ENCODE data around the gene HSPA1B.
A peak's percentile ranks its signal among the peaks of the same experiment; 100 is the strongest.
"Not testable (repeated sequence)": the region's sequence is repeated elsewhere in the genome, so short reads cannot be mapped to it uniquely, and the experiment has no call there.

Gene HSPA1B

DNA sequence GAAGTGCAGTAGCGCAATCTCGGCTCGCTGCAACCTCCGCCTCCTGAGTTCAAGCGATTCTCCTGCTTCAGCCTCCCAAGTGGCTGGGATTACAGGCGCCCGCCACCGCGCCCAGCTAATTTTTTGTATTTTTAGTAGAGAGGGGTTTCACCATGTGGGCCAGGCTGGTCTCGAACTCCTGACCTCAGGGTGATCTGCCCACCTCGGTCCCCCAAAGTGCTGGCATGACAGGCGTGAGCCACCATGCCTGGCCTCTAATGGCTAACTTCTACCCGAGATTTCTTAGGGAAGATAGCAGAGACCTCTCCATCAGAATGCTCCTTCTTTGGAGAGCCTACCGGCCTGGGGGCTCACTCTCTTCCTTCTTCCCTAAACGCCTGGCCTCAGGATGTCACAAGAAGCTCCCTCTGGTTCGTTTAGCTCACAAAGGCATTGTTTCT, 36.6 kb downstream of the HSPA1B start:
- not testable (repeated sequence) for H3K4me1 ChIP-seq (ENCODE audit: control insufficient read depth, insufficient read depth, low read length); H3K9me3 ChIP-seq (ENCODE audit: control insufficient read depth, insufficient read depth, low read depth, low read length)
- H3K27ac ChIP-seq (ENCODE audit: extremely low read depth, low read depth, low read length): peak overlapping the region; percentile 27; the same call in 1 of the 2 replicates
- POLR2A ChIA-PET: interaction anchor here (0.6 to 5.0 kb wide), 20 partner anchors 12 to 1481 kb away, joined by 4 to 125 read pairs (median 12); partner anchors contain the start of genes ABHD16A, BAG6, C6orf47 and DDX39B
- CTCF ChIA-PET: interaction anchor here (0.5 to 7.0 kb wide), 8 partner anchors 24 to 184 kb away, joined by 3 to 53 read pairs (median 4); partner anchors contain the start of gene DDAH2
- peaks cover 0 to 23% of the 10 kb centered on the region in 2 experiments; a peak in 1 of 3 replicates for H3K36me3 ChIP-seq (ENCODE audit: control insufficient read depth in 2 of 2, insufficient read depth in 1 of 2, low read length in 2 of 2)
- peak overlapping the region; percentile 49 for H3K4me3 ChIP-seq (ENCODE audit: low read depth, low read length)
- TF ChIP-seq, protein P1, sequence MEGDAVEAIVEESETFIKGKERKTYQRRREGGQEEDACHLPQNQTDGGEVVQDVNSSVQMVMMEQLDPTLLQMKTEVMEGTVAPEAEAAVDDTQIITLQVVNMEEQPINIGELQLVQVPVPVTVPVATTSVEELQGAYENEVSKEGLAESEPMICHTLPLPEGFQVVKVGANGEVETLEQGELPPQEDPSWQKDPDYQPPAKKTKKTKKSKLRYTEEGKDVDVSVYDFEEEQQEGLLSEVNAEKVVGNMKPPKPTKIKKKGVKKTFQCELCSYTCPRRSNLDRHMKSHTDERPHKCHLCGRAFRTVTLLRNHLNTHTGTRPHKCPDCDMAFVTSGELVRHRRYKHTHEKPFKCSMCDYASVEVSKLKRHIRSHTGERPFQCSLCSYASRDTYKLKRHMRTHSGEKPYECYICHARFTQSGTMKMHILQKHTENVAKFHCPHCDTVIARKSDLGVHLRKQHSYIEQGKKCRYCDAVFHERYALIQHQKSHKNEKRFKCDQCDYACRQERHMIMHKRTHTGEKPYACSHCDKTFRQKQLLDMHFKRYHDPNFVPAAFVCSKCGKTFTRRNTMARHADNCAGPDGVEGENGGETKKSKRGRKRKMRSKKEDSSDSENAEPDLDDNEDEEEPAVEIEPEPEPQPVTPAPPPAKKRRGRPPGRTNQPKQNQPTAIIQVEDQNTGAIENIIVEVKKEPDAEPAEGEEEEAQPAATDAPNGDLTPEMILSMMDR (tag by site-specific recombination; IDR thresholded peaks at IDR 0.05): 0 out of 2 replicates have a peak, but pooled peaks have one; percentile 3

DNA sequence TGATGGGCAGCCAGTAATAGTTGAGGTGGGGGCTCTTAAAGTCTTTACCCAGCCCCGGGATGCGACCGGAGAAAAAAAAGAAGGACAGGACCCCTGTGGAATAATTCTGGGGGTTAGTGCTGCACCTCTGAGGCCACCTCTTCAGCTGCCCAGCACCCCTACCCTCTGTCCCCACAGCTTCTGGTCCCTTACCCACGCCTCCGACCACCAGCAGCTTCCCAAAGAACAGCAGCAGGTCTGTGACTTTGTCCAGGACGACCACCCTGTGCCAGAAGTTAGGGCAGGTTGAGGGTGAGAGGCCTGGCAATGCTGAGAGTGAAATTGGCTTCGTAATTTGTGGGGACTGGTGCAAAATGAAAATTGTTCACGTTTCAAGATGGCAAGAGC, 37.3 kb downstream of the HSPA1B start:
- H3K36me3 ChIP-seq (ENCODE audit: control insufficient read depth in 2 of 2, insufficient read depth in 1 of 2, low read length in 2 of 2): peaks cover 0 to 16% of the 10 kb centered on the region in 2 experiments; a peak in 1 of 3 replicates
- H3K4me3 ChIP-seq (ENCODE audit: low read depth, low read length): no peak overlapping the region
- H3K27ac ChIP-seq (ENCODE audit: extremely low read depth, low read depth, low read length): no peak overlapping the region
- TF ChIP-seq PRDM6 (tag by site-specific recombination; IDR thresholded peaks at IDR 0.05): no peak
- no peak for TF ChIP-seq ZNF362 (tag by site-specific recombination; IDR thresholded peaks at IDR 0.05)
- H3K9me3 ChIP-seq (ENCODE audit: control insufficient read depth, insufficient read depth, low read depth, low read length): no peaks in the 10 kb centered on the region
- peaks cover 2% of the 10 kb centered on the region; the same call in 1 of the 2 replicates for H3K4me1 ChIP-seq (ENCODE audit: control insufficient read depth, insufficient read depth, low read length)
- ChIA-PET CTCF (interaction anchor here (1.0 to 7.0 kb wide), 4 partner anchors 25 to 174 kb away, joined by 3 to 53 read pairs (median 3); no protein-coding TSS in a partner anchor), POLR2A (interaction anchor here (2.9 to 5.0 kb wide), 2 partner anchors 25 to 38 kb away, joined by 92 to 125 read pairs; partner anchors contain the start of gene HSPA1B)

DNA sequence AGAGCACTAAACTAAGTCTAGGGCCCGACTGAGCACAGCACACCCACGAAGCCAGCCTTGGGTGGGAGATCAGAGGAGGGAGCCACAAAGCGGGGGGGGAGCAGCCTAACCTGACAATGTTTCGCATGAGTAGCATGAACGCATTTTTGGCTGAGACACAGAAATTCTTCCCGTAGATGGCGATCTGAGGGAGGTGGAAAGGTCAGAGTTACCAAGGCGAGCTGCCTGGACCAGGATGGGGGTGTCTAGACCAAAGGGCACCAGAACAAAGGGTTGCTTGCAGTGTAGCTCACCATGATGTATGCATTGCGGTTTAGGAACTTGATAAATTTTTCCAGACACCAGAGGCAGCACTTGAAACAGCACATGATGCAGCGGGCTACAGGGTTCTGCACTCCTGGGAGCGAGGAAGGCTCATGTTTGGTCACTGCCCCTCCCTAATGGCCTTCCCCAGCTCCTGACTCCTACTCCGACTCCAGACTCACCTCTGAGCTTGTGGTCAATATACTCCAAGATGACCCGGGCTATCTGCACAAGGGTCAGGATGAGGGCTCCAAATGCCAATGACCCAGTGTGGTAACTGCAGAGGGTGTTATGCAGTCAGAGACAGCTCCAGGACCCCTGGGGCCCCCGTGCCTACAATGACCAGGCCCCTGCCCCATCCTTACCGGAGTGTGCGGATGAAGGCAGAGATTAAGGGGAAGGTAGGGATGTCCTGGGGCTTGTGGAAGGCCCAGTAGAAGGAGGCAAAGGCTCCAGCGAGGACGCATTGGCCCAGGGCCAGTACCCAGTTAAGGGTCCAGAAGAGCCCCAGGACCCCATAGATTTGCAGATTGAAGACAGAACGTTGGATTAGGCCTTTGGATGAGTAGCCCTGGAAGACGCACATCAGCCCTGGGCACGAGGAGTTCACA, 37.9 kb downstream of the HSPA1B start:
- POLR2A ChIA-PET: interaction anchor here (0.6 to 5.0 kb wide), 2 partner anchors 38 to 265 kb away, joined by 3 to 92 read pairs; partner anchors contain the start of genes FKBPL and HSPA1B
- H3K27ac ChIP-seq (ENCODE audit: extremely low read depth, low read depth, low read length): no peak overlapping the region
- CTCF ChIA-PET: interaction anchor here (0.6 to 7.0 kb wide), 4 partner anchors 24 to 315 kb away, joined by 3 to 53 read pairs (median 3); no protein-coding TSS in a partner anchor

More for the DNA sequence above, 37.9 kb downstream of the HSPA1B start:
- TF ChIP-seq, protein P2, sequence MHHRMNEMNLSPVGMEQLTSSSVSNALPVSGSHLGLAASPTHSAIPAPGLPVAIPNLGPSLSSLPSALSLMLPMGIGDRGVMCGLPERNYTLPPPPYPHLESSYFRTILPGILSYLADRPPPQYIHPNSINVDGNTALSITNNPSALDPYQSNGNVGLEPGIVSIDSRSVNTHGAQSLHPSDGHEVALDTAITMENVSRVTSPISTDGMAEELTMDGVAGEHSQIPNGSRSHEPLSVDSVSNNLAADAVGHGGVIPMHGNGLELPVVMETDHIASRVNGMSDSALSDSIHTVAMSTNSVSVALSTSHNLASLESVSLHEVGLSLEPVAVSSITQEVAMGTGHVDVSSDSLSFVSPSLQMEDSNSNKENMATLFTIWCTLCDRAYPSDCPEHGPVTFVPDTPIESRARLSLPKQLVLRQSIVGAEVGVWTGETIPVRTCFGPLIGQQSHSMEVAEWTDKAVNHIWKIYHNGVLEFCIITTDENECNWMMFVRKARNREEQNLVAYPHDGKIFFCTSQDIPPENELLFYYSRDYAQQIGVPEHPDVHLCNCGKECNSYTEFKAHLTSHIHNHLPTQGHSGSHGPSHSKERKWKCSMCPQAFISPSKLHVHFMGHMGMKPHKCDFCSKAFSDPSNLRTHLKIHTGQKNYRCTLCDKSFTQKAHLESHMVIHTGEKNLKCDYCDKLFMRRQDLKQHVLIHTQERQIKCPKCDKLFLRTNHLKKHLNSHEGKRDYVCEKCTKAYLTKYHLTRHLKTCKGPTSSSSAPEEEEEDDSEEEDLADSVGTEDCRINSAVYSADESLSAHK (tag by site-specific recombination; IDR thresholded peaks at IDR 0.05): 0 out of 2 replicates have a peak, but pooled peaks have one; percentile 11
- no peak for TF ChIP-seq ZSCAN30 (tag by site-specific recombination; IDR thresholded peaks at IDR 0.05)
- TF ChIP-seq, protein P3, sequence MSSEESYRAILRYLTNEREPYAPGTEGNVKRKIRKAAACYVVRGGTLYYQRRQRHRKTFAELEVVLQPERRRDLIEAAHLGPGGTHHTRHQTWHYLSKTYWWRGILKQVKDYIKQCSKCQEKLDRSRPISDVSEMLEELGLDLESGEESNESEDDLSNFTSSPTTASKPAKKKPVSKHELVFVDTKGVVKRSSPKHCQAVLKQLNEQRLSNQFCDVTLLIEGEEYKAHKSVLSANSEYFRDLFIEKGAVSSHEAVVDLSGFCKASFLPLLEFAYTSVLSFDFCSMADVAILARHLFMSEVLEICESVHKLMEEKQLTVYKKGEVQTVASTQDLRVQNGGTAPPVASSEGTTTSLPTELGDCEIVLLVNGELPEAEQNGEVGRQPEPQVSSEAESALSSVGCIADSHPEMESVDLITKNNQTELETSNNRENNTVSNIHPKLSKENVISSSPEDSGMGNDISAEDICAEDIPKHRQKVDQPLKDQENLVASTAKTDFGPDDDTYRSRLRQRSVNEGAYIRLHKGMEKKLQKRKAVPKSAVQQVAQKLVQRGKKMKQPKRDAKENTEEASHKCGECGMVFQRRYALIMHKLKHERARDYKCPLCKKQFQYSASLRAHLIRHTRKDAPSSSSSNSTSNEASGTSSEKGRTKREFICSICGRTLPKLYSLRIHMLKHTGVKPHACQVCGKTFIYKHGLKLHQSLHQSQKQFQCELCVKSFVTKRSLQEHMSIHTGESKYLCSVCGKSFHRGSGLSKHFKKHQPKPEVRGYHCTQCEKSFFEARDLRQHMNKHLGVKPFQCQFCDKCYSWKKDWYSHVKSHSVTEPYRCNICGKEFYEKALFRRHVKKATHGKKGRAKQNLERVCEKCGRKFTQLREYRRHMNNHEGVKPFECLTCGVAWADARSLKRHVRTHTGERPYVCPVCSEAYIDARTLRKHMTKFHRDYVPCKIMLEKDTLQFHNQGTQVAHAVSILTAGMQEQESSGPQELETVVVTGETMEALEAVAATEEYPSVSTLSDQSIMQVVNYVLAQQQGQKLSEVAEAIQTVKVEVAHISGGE (tag by site-specific recombination; conservative IDR thresholded peaks at IDR 0.05; ENCODE audit: low read depth): no peak
- no peak for TF ChIP-seq ZNF629 (tag by site-specific recombination; IDR thresholded peaks at IDR 0.05)
- no peak for TF ChIP-seq ZNF404 (tag by site-specific recombination; IDR thresholded peaks at IDR 0.05)
- no peak overlapping the region for H3K4me3 ChIP-seq (ENCODE audit: low read depth, low read length)
- H3K36me3 ChIP-seq (ENCODE audit: control insufficient read depth in 2 of 2, insufficient read depth in 1 of 2, low read length in 2 of 2): peaks cover 0 to 9% of the 10 kb centered on the region in 2 experiments; a peak in 1 of 3 replicates
- peaks cover 2% of the 10 kb centered on the region; the same call in 1 of the 2 replicates for H3K4me1 ChIP-seq (ENCODE audit: control insufficient read depth, insufficient read depth, low read length)
- no peaks in the 10 kb centered on the region for H3K9me3 ChIP-seq (ENCODE audit: control insufficient read depth, insufficient read depth, low read depth, low read length)
